Gastrocnemius medialis (tissue), 4 donors: Measurements from ENCODE around the gene SLC1A5.

Experiments
- CTCF ChIP-seq, 5 experiments: fragments of 450-650 bp in 3 of 5; fragments of 200-600 bp in 2 of 5; sonication (generic) in 2 of 5; IDR thresholded peaks in 4 of 5; conservative IDR thresholded peaks in 1 of 5; 1 replicate in 4 of 5; 2 replicates in 1 of 5; pipeline ENCODE4 v1.5.1; 2016 to 2019; ENCODE audit warnings: antibody characterized with exemption in 5 of 5, mild to moderate bottlenecking in 3 of 5, moderate library complexity in 3 of 5
- POLR2A ChIP-seq, 2 donors: fragments of 450-650 bp; IDR thresholded peaks; one replicate each; pipeline ENCODE4 v1.6.1; 2017; ENCODE audit warnings: antibody characterized with exemption in 2 of 2, mild to moderate bottlenecking in 2 of 2, moderate library complexity in 2 of 2

GRCh38 chr19:46782355-46783019, 5.9 kb downstream of the SLC1A5 start:
- TF ChIP-seq CTCF (IDR thresholded peaks at IDR 0.05 in 4 of 5, conservative IDR thresholded peaks at IDR 0.05 in 1 of 5) (no peak), POLR2A (IDR thresholded peaks at IDR 0.05) (no peak)
